HUES48 (cell line): ENCODE data around the gene BRCA2.
"Not testable (repeated sequence)": the region's sequence is repeated elsewhere in the genome, so short reads cannot be mapped to it uniquely, and the experiment has no call there.

Experiments used
- H3K27ac ChIP-seq: one replicate; pipeline ENCODE4 v1.7.0; 2013; ENCODE audit warnings: low read depth, low read length, inconsistent platforms
- H3K27me3 ChIP-seq: 2 replicates; pipeline ENCODE4 v1.6.1; 2013; ENCODE audit warnings: mild to moderate bottlenecking, low read length; ENCODE audit not compliant: control insufficient read depth, insufficient read depth
- H3K36me3 ChIP-seq: 2 replicates; pipeline ENCODE4 v1.6.1; 2013; ENCODE audit warnings: low read length; ENCODE audit not compliant: control insufficient read depth, insufficient read depth
- H3K4me1 ChIP-seq: 2 replicates; pipeline ENCODE4 v1.6.1; 2013; ENCODE audit warnings: mild to moderate bottlenecking, low read length; ENCODE audit not compliant: control insufficient read depth, insufficient read depth
- H3K4me3 ChIP-seq: 2 replicates; pipeline ENCODE4 v1.5.1; 2013; ENCODE audit warnings: mild to moderate bottlenecking, low read depth, low read length
- H3K9ac ChIP-seq: 2 replicates; pipeline ENCODE4 v1.6.1; 2013; ENCODE audit warnings: mild to moderate bottlenecking, low read depth, low read length, moderate library complexity
- H3K9me3 ChIP-seq: 2 replicates; pipeline ENCODE4 v1.6.1; 2013; ENCODE audit warnings: low read length; ENCODE audit not compliant: control insufficient read depth, insufficient read depth

The BRCA2 gene

GRCh38 chr13:32350839-32351441 is 35.6 kb downstream of the BRCA2 start:
- peaks cover 51% of the 10 kb centered on the region for H3K36me3 ChIP-seq
- not testable (repeated sequence) for H3K9ac ChIP-seq, H3K9me3 ChIP-seq, H3K27me3 ChIP-seq, H3K4me1 ChIP-seq, H3K4me3 ChIP-seq, H3K27ac ChIP-seq

- Histone ChIP-seq H3K4me1 (peaks cover 9% of the 10 kb centered on the region; the same call in 1 of the 2 replicates), H3K27ac (no peak overlapping the region), H3K9me3 (no peaks in the 10 kb centered on the region), H3K36me3 (peaks cover 40% of the 10 kb centered on the region), H3K27me3 (no peaks in the 10 kb centered on the region), H3K4me3 (no peak overlapping the region), H3K9ac (no peak overlapping the region)
These were observed 38.7 kb downstream of the BRCA2 start for GRCh38 chr13:32354040-32354439.

- H3K4me1 ChIP-seq, H3K9ac ChIP-seq, H3K4me3 ChIP-seq, H3K27me3 ChIP-seq, H3K9me3 ChIP-seq, H3K27ac ChIP-seq: not testable (repeated sequence)
- H3K36me3 ChIP-seq = peaks cover 34% of the 10 kb centered on the region
These were observed 40.6 kb downstream of the BRCA2 start for GRCh38 chr13:32355935-32356334.

- Histone ChIP-seq H3K27ac (no peak overlapping the region), H3K4me3 (no peak overlapping the region), H3K27me3 (no peaks in the 10 kb centered on the region), H3K9me3 (no peaks in the 10 kb centered on the region), H3K4me1 (no peaks in the 10 kb centered on the region), H3K9ac (no peak overlapping the region), H3K36me3 (peaks cover 40% of the 10 kb centered on the region)
These were observed 47.3 kb downstream of the BRCA2 start for GRCh38 chr13:32362574-32362973.

GRCh38 chr13:32370805-32371204 is 55.5 kb downstream of the BRCA2 start:
- 0 out of 2 replicates have a peak, but pooled peaks cover 4% of the 10 kb centered on the region for H3K9me3 ChIP-seq
- no peak overlapping the region for H3K4me3 ChIP-seq
- peaks cover 48% of the 10 kb centered on the region for H3K36me3 ChIP-seq
- no peak overlapping the region for H3K9ac ChIP-seq
- H3K27me3 ChIP-seq = no peaks in the 10 kb centered on the region
- H3K27ac ChIP-seq = no peak overlapping the region
- no peaks in the 10 kb centered on the region for H3K4me1 ChIP-seq

GRCh38 chr13:32376642-32377415 is 61.5 kb downstream of the BRCA2 start:
- H3K4me1 ChIP-seq = no peaks in the 10 kb centered on the region
- H3K4me3 ChIP-seq = no peak overlapping the region
- H3K36me3 ChIP-seq = peaks cover 62% of the 10 kb centered on the region
- H3K27me3 ChIP-seq = no peaks in the 10 kb centered on the region
- H3K9ac ChIP-seq = no peak overlapping the region
- H3K27ac ChIP-seq = no peak overlapping the region
- 0 out of 2 replicates have a peak, but pooled peaks cover 4% of the 10 kb centered on the region for H3K9me3 ChIP-seq

- Histone ChIP-seq H3K4me3 (no peak overlapping the region), H3K9ac (no peak overlapping the region), H3K4me1 (no peaks in the 10 kb centered on the region), H3K36me3 (peaks cover 61% of the 10 kb centered on the region), H3K27ac (no peak overlapping the region), H3K27me3 (no peaks in the 10 kb centered on the region), H3K9me3 (0 out of 2 replicates have a peak, but pooled peaks cover 4% of the 10 kb centered on the region)
These were observed 62.7 kb downstream of the BRCA2 start for GRCh38 chr13:32378012-32378411.

- no peak overlapping the region for H3K9ac ChIP-seq
- no peak overlapping the region for H3K4me3 ChIP-seq
- no peaks in the 10 kb centered on the region for H3K4me1 ChIP-seq
- H3K36me3 ChIP-seq = peaks cover 71% of the 10 kb centered on the region
- no peak overlapping the region for H3K27ac ChIP-seq
- no peaks in the 10 kb centered on the region for H3K9me3 ChIP-seq
- no peaks in the 10 kb centered on the region for H3K27me3 ChIP-seq
These were observed 66.2 kb downstream of the BRCA2 start for GRCh38 chr13:32381539-32381938.

- Histone ChIP-seq H3K27ac (no peak overlapping the region), H3K27me3 (no peaks in the 10 kb centered on the region), H3K4me1 (no peaks in the 10 kb centered on the region), H3K9me3 (no peaks in the 10 kb centered on the region), H3K9ac (no peak overlapping the region), H3K36me3 (peaks cover 53% of the 10 kb centered on the region), H3K4me3 (no peak overlapping the region)
These were observed 68.7 kb downstream of the BRCA2 start for GRCh38 chr13:32383836-32384618.

GRCh38 chr13:32384702-32385101 is 69.4 kb downstream of the BRCA2 start:
- Histone ChIP-seq H3K4me3 (no peak overlapping the region), H3K9me3 (no peaks in the 10 kb centered on the region), H3K27ac (no peak overlapping the region), H3K9ac (no peak overlapping the region), H3K36me3 (peaks cover 48% of the 10 kb centered on the region), H3K4me1 (no peaks in the 10 kb centered on the region), H3K27me3 (no peaks in the 10 kb centered on the region)

- Histone ChIP-seq H3K27me3 (no peaks in the 10 kb centered on the region), H3K9me3 (no peaks in the 10 kb centered on the region), H3K27ac (no peak overlapping the region), H3K36me3 (peaks cover 43% of the 10 kb centered on the region), H3K4me1 (peaks cover under 1% of the 10 kb centered on the region; the same call in 1 of the 2 replicates), H3K4me3 (no peak overlapping the region), H3K9ac (no peak overlapping the region)
These were observed 70.1 kb downstream of the BRCA2 start for GRCh38 chr13:32385410-32385809.
